Endothelial cell of umbilical vein (primary cell): ENCODE results near the gene LHPP. TPM values are rescaled to one million over a fixed set of nuclear protein-coding genes. Genes with fewer than 3 reads are reported as not detected.

Experiments used
- BruUV-seq: library from RNA; stranded (reverse); fragments of 400-500 nt; replicated peaks from 2 replicates; lab custom pipeline; 2021; lab: Mats Ljungman, UMichigan
- CTCF ChIA-PET: fragments of 300-600, 350-600 bp; sonication (Branson Sonifier 250); formaldehyde crosslinking; loops from one replicate; lab custom pipeline; 2021; ENCODE audit warnings: antibody characterized with exemption, inconsistent platforms; lab: Charles Lee
- POLR2A ChIA-PET: fragments of 300-600, 350-600 bp; sonication (Branson Sonifier 250); formaldehyde crosslinking; loops from one replicate; lab custom pipeline; 2021; ENCODE audit warnings: antibody characterized with exemption, inconsistent platforms; lab: Charles Lee
- DNase-seq: peaks from one replicate; pipeline ENCODE4 v3.0.0-alpha.2; 2011; ENCODE audit warnings: low read depth, low spot score
- FAIRE-seq: peaks from 2 replicates; lab custom pipeline; 2011; peaks lifted over from hg19 to GRCh38; lab: Jason Lieb, UNC
- H2AFZ ChIP-seq: 2 replicates; pipeline ENCODE4 v1.6.0; 2012; ENCODE audit warnings: low read depth, low read length, control low read depth, inconsistent platforms
- H3K27ac ChIP-seq: 2 replicates; pipeline ENCODE4 v1.5.1; 2011; ENCODE audit warnings: low read depth, mild to moderate bottlenecking, control low read depth, low read length, moderate library complexity; ENCODE audit not compliant: insufficient read depth
- H3K27me3 ChIP-seq, 2 experiments: 2 replicates each; pipeline versions ENCODE4 v1.6.0 to v1.6.1; 2011; ENCODE audit warnings: low read length in 2 of 2, mixed read lengths in 1 of 2; ENCODE audit not compliant: control insufficient read depth in 2 of 2, insufficient read depth in 2 of 2
- H3K36me3 ChIP-seq, 2 experiments: 2 replicates in 1 of 2; 3 replicates in 1 of 2; pipeline ENCODE4 v1.5.1; 2011; ENCODE audit warnings: low read length in 2 of 2, mild to moderate bottlenecking in 1 of 2, moderate library complexity in 1 of 2; ENCODE audit not compliant: control insufficient read depth in 2 of 2, insufficient read depth in 2 of 2; ENCODE audit errors: extremely low read depth in 1 of 2
- H3K4me1 ChIP-seq: 3 replicates; pipeline ENCODE4 v1.5.1; 2011; ENCODE audit warnings: mild to moderate bottlenecking, low read length; ENCODE audit not compliant: control insufficient read depth, insufficient read depth; ENCODE audit errors: extremely low read depth
- H3K4me2 ChIP-seq: 2 replicates; pipeline ENCODE4 v1.6.1; 2011; ENCODE audit warnings: low read length, control low read depth, mixed read lengths; ENCODE audit not compliant: insufficient read depth
- H3K4me3 ChIP-seq, 3 experiments: fragments of 200-600 bp in 1 of 3; sonication (generic), shearing (Covaris generic) in 1 of 3; replicated peaks in 1 of 3; 2 replicates each; pipeline ENCODE4 v1.5.1; 2011 to 2016; ENCODE audit warnings: control low read depth in 3 of 3, low read length in 3 of 3, mild to moderate bottlenecking in 2 of 3, inconsistent platforms in 1 of 3, low read depth in 1 of 3, moderate library complexity in 1 of 3; ENCODE audit not compliant: insufficient read depth in 1 of 3
- H3K79me2 ChIP-seq: 2 replicates; pipeline ENCODE4 v1.6.0; 2012; ENCODE audit warnings: low read length, inconsistent platforms; ENCODE audit not compliant: control insufficient read depth, insufficient read depth
- H3K9ac ChIP-seq: replicated peaks from 2 replicates; pipeline ENCODE3; 2011; ENCODE audit warnings: low read length, control low read depth; ENCODE audit not compliant: insufficient read depth; ENCODE audit errors: extremely low read depth
- H3K9me1 ChIP-seq: replicated peaks from 3 replicates; pipeline ENCODE4 v1.6.0; 2011; ENCODE audit warnings: mild to moderate bottlenecking, low read length; ENCODE audit not compliant: control insufficient read depth, insufficient read depth; ENCODE audit errors: extremely low read depth
- H3K9me3 ChIP-seq: replicated peaks from 2 replicates; pipeline ENCODE4 v1.5.1; 2012; ENCODE audit warnings: low read length, inconsistent platforms; ENCODE audit not compliant: control insufficient read depth, insufficient read depth
- H4K20me1 ChIP-seq: replicated peaks from 2 replicates; pipeline ENCODE3; 2011; ENCODE audit warnings: mild to moderate bottlenecking, low read length; ENCODE audit not compliant: control insufficient read depth, insufficient read depth; ENCODE audit errors: extremely low read depth
- CTCF ChIP-seq, 2 donors: IDR thresholded peaks; 1 replicate in 1 of 2; 2 replicates in 1 of 2; pipeline ENCODE4 v1.5.1; 2011; ENCODE audit warnings: low read length in 2 of 2, mild to moderate bottlenecking in 2 of 2, moderate library complexity in 2 of 2, control low read depth in 1 of 2, inconsistent platforms in 1 of 2, low read depth in 1 of 2; ENCODE audit not compliant: insufficient read depth in 1 of 2; ENCODE audit errors: extremely low read depth in 1 of 2
- EZH2 ChIP-seq: IDR thresholded peaks from 2 replicates; pipeline ENCODE4 v1.6.1; 2012; ENCODE audit warnings: borderline replicate concordance, low read depth, mild to moderate bottlenecking, moderate library complexity, low read length, inconsistent platforms; ENCODE audit not compliant: severe bottlenecking
- FOS ChIP-seq: IDR thresholded peaks from 2 replicates; pipeline ENCODE4 v1.6.1; 2011; ENCODE audit warnings: mild to moderate bottlenecking, low read length, moderate library complexity, borderline replicate concordance; ENCODE audit not compliant: insufficient read depth
- GATA2 ChIP-seq: IDR thresholded peaks from 2 replicates; pipeline ENCODE4 v1.7.0; 2011; ENCODE audit warnings: low read depth, mild to moderate bottlenecking, moderate library complexity, mixed read lengths, low read length; ENCODE audit not compliant: insufficient read length, insufficient read depth
- JUN ChIP-seq: IDR thresholded peaks from 2 replicates; pipeline ENCODE4 v1.6.1; 2011; ENCODE audit warnings: borderline replicate concordance, low read depth; ENCODE audit not compliant: insufficient read length, insufficient read depth
- POLR2A ChIP-seq: IDR thresholded peaks from 2 replicates; pipeline ENCODE4 v1.6.1; 2012; ENCODE audit warnings: low read depth, mild to moderate bottlenecking, control low read depth, low read length
- POLR2AphosphoS5 ChIP-seq: IDR thresholded peaks from 2 replicates; pipeline ENCODE4 v1.6.1; 2012; ENCODE audit warnings: low read depth, mild to moderate bottlenecking, control low read depth, low read length, moderate library complexity; ENCODE audit not compliant: insufficient read depth
- dilution Hi-C: fragments of 300-500 bp; cut with MboI; formaldehyde crosslinking; loops from one replicate; pipeline ENCODE4 v1.15.0; 2019; ENCODE audit warnings: low sequenced_read_pairs; ENCODE audit not compliant: extremely low pct_ligation_motif_present
- intact Hi-C: fragments of 100-400 bp; cut with micrococcal nuclease; formaldehyde crosslinking; loops from one replicate; pipeline ENCODE4 v1.10.0; 2022
- polyA plus RNA-seq, 4 experiments: library from polyadenylated mRNA; depleted of rRNA in 3 of 4; stranded (reverse) in 3 of 4; unstranded in 1 of 4; fragments of >200 nt; gene quantifications; 2 replicates each; pipeline versions ENCODE4 v1.2.1 to v1.2.3, GENCODE V29; 2011 to 2012; ENCODE audit warnings: missing spikeins in 1 of 4
- total RNA-seq: library from RNA; stranded (reverse); gene quantifications from 2 replicates; pipeline ENCODE4 v1.2.3, GENCODE V29; 2021

The LHPP gene
- total and polyA plus RNA-seq, 2 donors (not counting 3 experiments of a cell fraction or from before 2014, with no cell fraction given) = 5.8 to 11.2 TPM

DNA sequence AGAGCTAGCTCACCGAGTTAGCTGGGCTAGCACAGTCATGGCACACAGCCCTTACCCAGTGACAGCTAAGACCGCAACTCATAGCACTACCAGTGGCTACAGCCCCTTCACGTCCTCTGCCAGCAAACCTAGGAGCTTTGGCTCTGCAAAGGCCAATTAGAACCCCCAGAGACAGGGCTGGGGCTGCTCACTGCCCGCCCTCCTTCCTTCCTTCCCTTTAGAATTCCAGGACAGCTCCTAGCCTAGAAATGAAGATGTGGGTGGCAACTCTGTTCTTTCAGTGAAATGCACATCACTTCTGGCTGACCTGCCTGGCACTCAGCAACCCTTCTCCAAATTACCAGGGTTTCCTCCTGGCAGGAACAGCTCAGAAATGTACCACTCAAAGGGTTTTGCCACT lies 182.6 kb downstream of the LHPP start:
- BruUV-seq = no TSS peak
- H3K79me2 ChIP-seq = peaks cover 5% of the 10 kb centered on the region
- H4K20me1 ChIP-seq = no peaks in the 10 kb centered on the region
- FAIRE-seq (no peak), DNase-seq (no peak)
- no peak for TF ChIP-seq POLR2AphosphoS5
- no peak for TF ChIP-seq GATA2
- no peak for TF ChIP-seq POLR2A
- TF ChIP-seq JUN = no peak
- no peak for TF ChIP-seq FOS
- no peak for TF ChIP-seq EZH2
- TF ChIP-seq CTCF (IDR thresholded peaks at IDR 0.05; ENCODE audit: extremely low read depth in 1 of 2, insufficient read depth in 1 of 2, low read depth in 1 of 2, low read length in 2 of 2) = no peak
- intact Hi-C loops = loop anchor here (10.0 kb wide), 1 partner anchor 161 kb away; the partner anchor contains the start of gene ABRAXAS2
- H3K9me3 ChIP-seq = no peaks in the 10 kb centered on the region
- H3K27me3 ChIP-seq = no peaks in the 10 kb centered on the region
- dilution Hi-C loops = no loop called here
- H3K4me3 ChIP-seq = no peak overlapping the region
- no peak overlapping the region for H3K27ac ChIP-seq
- H3K9me1 ChIP-seq = no peaks in the 10 kb centered on the region
- no peak overlapping the region for H2AFZ ChIP-seq
- no peak overlapping the region for H3K4me2 ChIP-seq
- ChIA-PET CTCF (interaction anchor here (0.6 to 2.4 kb wide), 5 partner anchors 17 to 102 kb away, joined by 3 to 14 read pairs (median 3); no protein-coding TSS in a partner anchor), POLR2A (no interaction called here)
- peaks cover 34% of the 10 kb centered on the region for H3K4me1 ChIP-seq
- H3K9ac ChIP-seq = no peak overlapping the region
- no peaks in the 10 kb centered on the region for H3K36me3 ChIP-seq
